Transverse colon (tissue), 4 donors: ENCODE data around the gene AKAP13. TPM values are rescaled to one million over a fixed set of nuclear protein-coding genes. Genes with fewer than 3 reads are reported as not detected.

Source experiments
- DNase-seq: peaks from one replicate; pipeline ENCODE4 v3.0.0-alpha.2; 2019
- H3K27ac ChIP-seq, 4 donors: fragments of 200-600 bp; sonication (generic); 2 replicates each; pipeline ENCODE4 v1.5.1; 2016 to 2018; ENCODE audit warnings: inconsistent platforms in 4 of 4
- H3K27me3 ChIP-seq: fragments of 200-600 bp; sonication (generic); 2 replicates; pipeline ENCODE4 v1.5.1; 2017; ENCODE audit warnings: inconsistent platforms
- H3K36me3 ChIP-seq, 4 donors: fragments of 200-600 bp; sonication (generic); 2 replicates each; pipeline ENCODE4 v1.5.1; 2017 to 2019; ENCODE audit warnings: inconsistent platforms in 4 of 4
- H3K4me1 ChIP-seq, 4 donors: fragments of 200-600 bp; sonication (generic); 2 replicates each; pipeline ENCODE4 v1.5.1; 2017 to 2020; ENCODE audit warnings: inconsistent platforms in 4 of 4
- H3K4me3 ChIP-seq, 4 donors: fragments of 200-600 bp; sonication (generic); 1 replicate in 1 of 4; 2 replicates in 3 of 4; pipeline versions ENCODE4 v1.5.1 to v1.6.1; 2017 to 2019; ENCODE audit warnings: inconsistent platforms in 4 of 4
- H3K9me3 ChIP-seq, 2 donors: fragments of 200-600 bp; sonication (generic); 2 replicates each; pipeline ENCODE4 v1.5.1; 2017 to 2019; ENCODE audit warnings: inconsistent platforms in 2 of 2
- CTCF ChIP-seq, 5 experiments: fragments of 200-600 bp in 3 of 5; fragments of 450-650 bp in 2 of 5; sonication (generic) in 3 of 5; IDR thresholded peaks; 1 replicate in 2 of 5; 2 replicates in 3 of 5; pipeline ENCODE4 v1.5.1; 2016 to 2017; ENCODE audit warnings: antibody characterized with exemption in 5 of 5, inconsistent platforms in 3 of 5, mild to moderate bottlenecking in 2 of 5, moderate library complexity in 1 of 5
- EP300 ChIP-seq: sonication (generic); formaldehyde crosslinking; IDR thresholded peaks from one replicate; pipeline ENCODE4 v1.6.1; 2017; ENCODE audit warnings: antibody characterized with exemption, low read depth
- POLR2A ChIP-seq: fragments of 450-650 bp; IDR thresholded peaks from one replicate; pipeline ENCODE4 v1.6.1; 2016; ENCODE audit warnings: antibody characterized with exemption, mild to moderate bottlenecking, moderate library complexity
- POLR2AphosphoS5 ChIP-seq, 3 donors: sonication (generic); formaldehyde crosslinking; IDR thresholded peaks; one replicate each; pipeline ENCODE4 v1.6.1; 2016; ENCODE audit warnings: antibody characterized with exemption in 3 of 3
- WGBS, 2 donors: methylation state at CpG; one replicate each; pipeline ENCODE4 v1.1.5; 2018; ENCODE audit warnings: low coverage in 1 of 2; 5-methylcytosine and 5-hydroxymethylcytosine counted together
- in situ Hi-C, 4 donors: fragments of 200-750 bp; cut with MboI; loops; one replicate each; pipeline versions ENCODE4 v1.15.0 to v1.15.1; 2017; ENCODE audit warnings: low sequenced_read_pairs in 3 of 4, low pct_ligation_motif_present in 1 of 4, low pct_unique_long_range_greater_than_20kb in 1 of 4
- intact Hi-C: fragments of 100-400 bp; cut with DNase I; formaldehyde crosslinking; loops from one replicate; pipeline ENCODE4 v1.15.1; 2023; ENCODE audit warnings: low total_unique reads
- total RNA-seq, 4 donors: library from RNA; depleted of rRNA; stranded (reverse); fragments of >200 nt; gene quantifications; one replicate each; pipeline ENCODE4 v1.1.0, GENCODE V29; 2016

The AKAP13 gene
- total RNA-seq, 4 donors from 2014 or later, result 206 to 291 (median 214) TPM

- TF ChIP-seq POLR2A (no peak), CTCF (IDR thresholded peaks at IDR 0.05) (no peak), POLR2AphosphoS5 (IDR thresholded peaks at IDR 0.05) (no peak), EP300 (no peak)
- no peaks in the 10 kb centered on the region for H3K27me3 ChIP-seq
- no peak overlapping the region for H3K4me3 ChIP-seq
- no peak for DNase-seq
- no peak overlapping the region for H3K27ac ChIP-seq
- intact Hi-C loops, result no loop called here
- in situ Hi-C loops, result loop anchor here (10.0 to 25.0 kb wide), 7 partner anchors 98 to 348 kb away; no protein-coding TSS in a partner anchor
- H3K9me3 ChIP-seq, result no peaks in the 10 kb centered on the region
- WGBS, 2 donors, result 46 to 50% methylated on average over 1 of the region's 1 CpG
- no peaks in the 10 kb centered on the region for H3K36me3 ChIP-seq
- H3K4me1 ChIP-seq, result peaks cover 0 to 19% (median 5%) of the 10 kb centered on the region in 4 donors
Measured at GRCh38 chr15:85488997-85489396, 108.6 kb downstream of the AKAP13 start.

GRCh38 chr15:85489773-85490493 lies 109.5 kb downstream of the AKAP13 start:
- Histone ChIP-seq H3K27me3 (no peaks in the 10 kb centered on the region), H3K36me3 (no peaks in the 10 kb centered on the region), H3K4me1 (peaks cover 0 to 28% (median 13%) of the 10 kb centered on the region in 4 donors), H3K27ac (no peak overlapping the region), H3K4me3 (no peak overlapping the region), H3K9me3 (no peaks in the 10 kb centered on the region)
- intact Hi-C loops (no loop called here), in situ Hi-C loops (loop anchor here (10.0 to 25.0 kb wide), 7 partner anchors 97 to 347 kb away; no protein-coding TSS in a partner anchor)
- TF ChIP-seq POLR2AphosphoS5 (IDR thresholded peaks at IDR 0.05) (no peak), CTCF (IDR thresholded peaks at IDR 0.05) (no peak), EP300 (no peak), POLR2A (no peak)
- DNase-seq, result no peak
- 77 to 89% methylated on average over 3 of the region's 3 CpGs for WGBS, 2 donors

- intact Hi-C loops, result no loop called here
- in situ Hi-C loops, result loop anchor here (25.0 kb wide), 6 partner anchors 96 to 346 kb away; no protein-coding TSS in a partner anchor
- Histone ChIP-seq H3K4me1 (peaks cover 0 to 37% (median 18%) of the 10 kb centered on the region in 4 donors), H3K9me3 (no peaks in the 10 kb centered on the region), H3K4me3 (no peak overlapping the region), H3K27me3 (no peaks in the 10 kb centered on the region), H3K27ac (no peak overlapping the region), H3K36me3 (no peaks in the 10 kb centered on the region)
- 90 to 91% methylated on average over 1 of the region's 1 CpG for WGBS, 2 donors
- TF ChIP-seq POLR2AphosphoS5 (IDR thresholded peaks at IDR 0.05), result no peak
- TF ChIP-seq EP300, result no peak
- TF ChIP-seq POLR2A, result no peak
- TF ChIP-seq CTCF (IDR thresholded peaks at IDR 0.05), result no peak
- DNase-seq, result no peak
Measured at GRCh38 chr15:85490856-85491255, 110.5 kb downstream of the AKAP13 start.

- H3K4me1 ChIP-seq, result peaks cover 0 to 45% (median 18%) of the 10 kb centered on the region in 4 donors
- H3K27me3 ChIP-seq, result no peaks in the 10 kb centered on the region
- H3K4me3 ChIP-seq, result no peak overlapping the region
- WGBS, 2 donors, result 67 to 86% methylated on average over 1 to 4 of the region's 4 CpGs
- no peak overlapping the region for H3K27ac ChIP-seq
- TF ChIP-seq EP300, result no peak
- TF ChIP-seq CTCF (IDR thresholded peaks at IDR 0.05), result no peak
- no peak for TF ChIP-seq POLR2AphosphoS5 (IDR thresholded peaks at IDR 0.05)
- H3K9me3 ChIP-seq, result no peaks in the 10 kb centered on the region
- in situ Hi-C loops (loop anchor here (25.0 kb wide), 6 partner anchors 96 to 346 kb away; no protein-coding TSS in a partner anchor), intact Hi-C loops (no loop called here)
- no peak for DNase-seq
- H3K36me3 ChIP-seq, result no peaks in the 10 kb centered on the region
Measured at GRCh38 chr15:85491691-85492090, 111.3 kb downstream of the AKAP13 start.
